ES-I3 (cell line): ENCODE results near the gene STOX2.
"Not testable (repeated sequence)": the region's sequence is repeated elsewhere in the genome, so short reads cannot be mapped to it uniquely, and the experiment has no call there.

Experiments
- H3K36me3 ChIP-seq: 2 replicates; pipeline ENCODE4 v1.6.1; 2013; ENCODE audit warnings: mild to moderate bottlenecking, low read length, control low read depth, moderate library complexity; ENCODE audit not compliant: insufficient read depth
- H3K4me1 ChIP-seq: 2 replicates; pipeline ENCODE4 v1.6.1; 2013; ENCODE audit warnings: mild to moderate bottlenecking, control low read depth, low read length; ENCODE audit not compliant: insufficient read depth
- H3K9ac ChIP-seq: 2 replicates; pipeline ENCODE4 v1.6.1; 2013; ENCODE audit warnings: low read depth, mild to moderate bottlenecking, low read length, moderate library complexity
- H3K9me3 ChIP-seq: 2 replicates; pipeline ENCODE4 v1.6.1; 2013; ENCODE audit warnings: mild to moderate bottlenecking, low read length, moderate library complexity; ENCODE audit not compliant: control insufficient read depth, insufficient read depth

The STOX2 gene

GRCh38 chr4:184019667-184020623 is 114.8 kb downstream of the STOX2 start:
- H3K36me3 ChIP-seq = no peaks in the 10 kb centered on the region; the same call in 1 of the 2 replicates
- H3K9me3 ChIP-seq = no peaks in the 10 kb centered on the region
- no peaks in the 10 kb centered on the region; the same call in 1 of the 2 replicates for H3K4me1 ChIP-seq

GRCh38 chr4:184021389-184021788 is 116.3 kb downstream of the STOX2 start:
- no peaks in the 10 kb centered on the region for H3K9me3 ChIP-seq
- H3K36me3 ChIP-seq = no peaks in the 10 kb centered on the region; the same call in 1 of the 2 replicates
- H3K9ac ChIP-seq = no peak overlapping the region
- H3K4me1 ChIP-seq = no peaks in the 10 kb centered on the region; the same call in 1 of the 2 replicates

More at GRCh38 chr4:184019667-184020623, 114.8 kb downstream of the STOX2 start:
- no peak overlapping the region for H3K9ac ChIP-seq

GRCh38 chr4:184022679-184023383 is 117.7 kb downstream of the STOX2 start:
- no peaks in the 10 kb centered on the region for H3K36me3 ChIP-seq
- H3K9me3 ChIP-seq = no peaks in the 10 kb centered on the region
- no peaks in the 10 kb centered on the region; the same call in 1 of the 2 replicates for H3K4me1 ChIP-seq
- no peak overlapping the region for H3K9ac ChIP-seq

GRCh38 chr4:184024637-184025036 is 119.5 kb downstream of the STOX2 start:
- H3K4me1 ChIP-seq = no peaks in the 10 kb centered on the region; the same call in 1 of the 2 replicates
- no peaks in the 10 kb centered on the region for H3K36me3 ChIP-seq
- no peak overlapping the region for H3K9ac ChIP-seq
- no peaks in the 10 kb centered on the region for H3K9me3 ChIP-seq

GRCh38 chr4:184028561-184029374 is 123.7 kb downstream of the STOX2 start:
- no peak overlapping the region for H3K9ac ChIP-seq
- no peaks in the 10 kb centered on the region for H3K9me3 ChIP-seq
- no peaks in the 10 kb centered on the region for H3K4me1 ChIP-seq
- no peaks in the 10 kb centered on the region for H3K36me3 ChIP-seq

- no peaks in the 10 kb centered on the region for H3K36me3 ChIP-seq
- no peak overlapping the region for H3K9ac ChIP-seq
- no peaks in the 10 kb centered on the region for H3K4me1 ChIP-seq
- H3K9me3 ChIP-seq = no peaks in the 10 kb centered on the region
Observed at GRCh38 chr4:184030036-184030435, 124.9 kb downstream of the STOX2 start.

GRCh38 chr4:184030764-184031163 is 125.7 kb downstream of the STOX2 start:
- no peaks in the 10 kb centered on the region for H3K36me3 ChIP-seq
- H3K9me3 ChIP-seq = no peaks in the 10 kb centered on the region
- H3K4me1 ChIP-seq = no peaks in the 10 kb centered on the region
- H3K9ac ChIP-seq = no peak overlapping the region

GRCh38 chr4:184032091-184032490 is 127.0 kb downstream of the STOX2 start:
- no peaks in the 10 kb centered on the region for H3K4me1 ChIP-seq
- H3K9ac ChIP-seq = no peak overlapping the region
- H3K9me3 ChIP-seq = no peaks in the 10 kb centered on the region
- no peaks in the 10 kb centered on the region for H3K36me3 ChIP-seq

GRCh38 chr4:184039963-184040383 is 134.9 kb downstream of the STOX2 start:
- H3K36me3 ChIP-seq = no peaks in the 10 kb centered on the region
- H3K4me1 ChIP-seq = 0 out of 2 replicates have a peak, but pooled peaks cover 6% of the 10 kb centered on the region
- H3K9ac ChIP-seq = no peak overlapping the region; the same call in 1 of the 2 replicates
- no peaks in the 10 kb centered on the region; the same call in 1 of the 2 replicates for H3K9me3 ChIP-seq

GRCh38 chr4:184041156-184041555 is 136.0 kb downstream of the STOX2 start:
- H3K36me3 ChIP-seq = no peaks in the 10 kb centered on the region
- 0 out of 2 replicates have a peak, but pooled peaks cover 6% of the 10 kb centered on the region for H3K4me1 ChIP-seq
- no peak overlapping the region for H3K9ac ChIP-seq
- no peaks in the 10 kb centered on the region; the same call in 1 of the 2 replicates for H3K9me3 ChIP-seq

- no peak overlapping the region for H3K9ac ChIP-seq
- H3K4me1 ChIP-seq = no peaks in the 10 kb centered on the region
- H3K36me3 ChIP-seq = no peaks in the 10 kb centered on the region
- H3K9me3 ChIP-seq = no peaks in the 10 kb centered on the region; the same call in 1 of the 2 replicates
Observed at GRCh38 chr4:184046148-184046547, 141.0 kb downstream of the STOX2 start.

GRCh38 chr4:184051262-184051661 is 146.2 kb downstream of the STOX2 start:
- not testable (repeated sequence) for H3K4me1 ChIP-seq, H3K9ac ChIP-seq, H3K9me3 ChIP-seq, H3K36me3 ChIP-seq

- Histone ChIP-seq H3K9me3 (no peaks in the 10 kb centered on the region), H3K9ac (no peak overlapping the region), H3K36me3 (no peaks in the 10 kb centered on the region), H3K4me1 (no peaks in the 10 kb centered on the region; the same call in 1 of the 2 replicates)
Observed at GRCh38 chr4:184052616-184053015, 147.5 kb downstream of the STOX2 start.

- H3K9ac ChIP-seq = no peak overlapping the region
- no peaks in the 10 kb centered on the region; the same call in 1 of the 2 replicates for H3K4me1 ChIP-seq
- no peaks in the 10 kb centered on the region for H3K36me3 ChIP-seq
- H3K9me3 ChIP-seq = no peaks in the 10 kb centered on the region
Observed at GRCh38 chr4:184053434-184053833, 148.3 kb downstream of the STOX2 start.
